WTC11 (cell line): ENCODE data around the gene CLEC2D. TPM values are rescaled to one million over a fixed set of nuclear protein-coding genes. Genes with fewer than 3 reads are reported as not detected.

Source experiments
- ATAC-seq: fragments of 200-7000 bp; cut with Tn5 transposase; 2 replicates; pipeline ENCODE4 v1.10.0; 2021; ENCODE audit warnings: mild to moderate bottlenecking, moderate library complexity
- CTCF ChIA-PET: fragments of 300-600 bp; sonication (Branson Sonifier 250); formaldehyde crosslinking; loops from one replicate; lab custom pipeline; 2021; ENCODE audit warnings: antibody characterized with exemption; lab: Charles Lee
- POLR2A ChIA-PET: fragments of 350-600 bp; sonication (Branson Sonifier 250); formaldehyde crosslinking; loops from one replicate; lab custom pipeline; 2021; ENCODE audit warnings: antibody characterized with exemption; lab: Charles Lee
- DNase-seq: peaks from one replicate; pipeline ENCODE4 v3.0.0; 2021; ENCODE audit warnings: low spot score
- H3K27ac Mint-ChIP-seq: 2 replicates; pipeline ENCODE4 v1.8.0; 2021; ENCODE audit warnings: mixed read lengths
- H3K27me3 Mint-ChIP-seq: 2 replicates; pipeline ENCODE4 v1.8.0; 2021; ENCODE audit warnings: low read depth, mild to moderate bottlenecking, moderate library complexity, mixed read lengths
- H3K36me3 Mint-ChIP-seq: 2 replicates; pipeline ENCODE4 v1.8.0; 2021; ENCODE audit warnings: mixed read lengths
- H3K4me1 Mint-ChIP-seq: 2 replicates; pipeline ENCODE4 v1.8.0; 2022; ENCODE audit warnings: mixed read lengths
- H3K4me3 Mint-ChIP-seq: 2 replicates; pipeline ENCODE4 v1.8.0; 2021; ENCODE audit warnings: mild to moderate bottlenecking, moderate library complexity, mixed read lengths
- H3K9me3 Mint-ChIP-seq: 2 replicates; pipeline ENCODE4 v1.8.0; 2021; ENCODE audit warnings: mixed read lengths
- AR ChIP-seq: fragments of 250-450 bp; sonication (Bioruptor Pico); IDR thresholded peaks from 2 replicates; pipeline ENCODE4 v1.9.0; 2021; ENCODE audit warnings: mild to moderate bottlenecking
- E2F5 ChIP-seq: sonication (generic); formaldehyde crosslinking; IDR thresholded peaks from 2 replicates; pipeline ENCODE4 v1.8.1; 2022; ENCODE audit warnings: mild to moderate bottlenecking, moderate library complexity, missing genetic modification reagents
- FOXJ3 ChIP-seq: sonication (generic); formaldehyde crosslinking; IDR thresholded peaks from 2 replicates; pipeline ENCODE4 v1.9.0; 2021; ENCODE audit warnings: missing genetic modification reagents, mild to moderate bottlenecking, borderline replicate concordance
- FOXK1 ChIP-seq: sonication (generic); formaldehyde crosslinking; IDR thresholded peaks from 2 replicates; pipeline ENCODE4 v1.8.0; 2022; ENCODE audit warnings: mild to moderate bottlenecking, moderate library complexity, missing genetic modification reagents
- FOXP1 ChIP-seq: sonication (generic); formaldehyde crosslinking; IDR thresholded peaks from 2 replicates; pipeline ENCODE4 v1.8.0; 2022; ENCODE audit warnings: missing genetic modification reagents, mild to moderate bottlenecking, moderate library complexity, borderline replicate concordance
- KAT7 ChIP-seq: sonication (generic); formaldehyde crosslinking; IDR thresholded peaks from 2 replicates; pipeline ENCODE4 v1.8.1; 2023; ENCODE audit warnings: missing genetic modification reagents, mild to moderate bottlenecking, borderline replicate concordance
- NFYB ChIP-seq: sonication (generic); formaldehyde crosslinking; conservative IDR thresholded peaks from 2 replicates; pipeline ENCODE4 v1.8.0; 2022; ENCODE audit warnings: low read depth, missing genetic modification reagents
- OVOL2 ChIP-seq: fragments of 250-450 bp; sonication (Bioruptor Pico); IDR thresholded peaks from 2 replicates; pipeline ENCODE4 v1.9.0; 2021; ENCODE audit warnings: mild to moderate bottlenecking, borderline replicate concordance
- PREB ChIP-seq: sonication (generic); formaldehyde crosslinking; IDR thresholded peaks from 2 replicates; pipeline ENCODE4 v1.8.1; 2022; ENCODE audit warnings: mild to moderate bottlenecking, missing genetic modification reagents, moderate library complexity, borderline replicate concordance
- PRRX2 ChIP-seq: fragments of 250-450 bp; sonication (Bioruptor Pico); IDR thresholded peaks from 2 replicates; pipeline ENCODE4 v1.8.0; 2021; ENCODE audit warnings: mild to moderate bottlenecking
- RORB ChIP-seq: fragments of 250-450 bp; sonication (Bioruptor Pico); IDR thresholded peaks from 2 replicates; pipeline ENCODE4 v1.9.0; 2021; ENCODE audit warnings: mild to moderate bottlenecking
- SOX15 ChIP-seq: fragments of 250-450 bp; sonication (Bioruptor Pico); IDR thresholded peaks from 2 replicates; pipeline ENCODE4 v1.9.0; 2021; ENCODE audit warnings: mild to moderate bottlenecking
- USF1 ChIP-seq: sonication (generic); formaldehyde crosslinking; IDR thresholded peaks from 2 replicates; pipeline ENCODE4 v1.8.0; 2022; ENCODE audit warnings: mild to moderate bottlenecking, missing genetic modification reagents
- USF2 ChIP-seq: sonication (generic); formaldehyde crosslinking; IDR thresholded peaks from 2 replicates; pipeline ENCODE4 v1.8.1; 2023; ENCODE audit warnings: mild to moderate bottlenecking, missing genetic modification reagents, moderate library complexity
- ZBTB21 ChIP-seq: sonication (generic); formaldehyde crosslinking; IDR thresholded peaks from 2 replicates; pipeline ENCODE4 v1.8.1; 2023; ENCODE audit warnings: mild to moderate bottlenecking, missing genetic modification reagents, borderline replicate concordance
- ZNF138 ChIP-seq: sonication (generic); formaldehyde crosslinking; conservative IDR thresholded peaks from 2 replicates; pipeline ENCODE4 v1.8.1; 2022; ENCODE audit warnings: mild to moderate bottlenecking, moderate library complexity, missing genetic modification reagents
- ZNF219 ChIP-seq: sonication (generic); formaldehyde crosslinking; IDR thresholded peaks from 2 replicates; pipeline ENCODE4 v1.8.0; 2023; ENCODE audit warnings: missing genetic modification reagents, mild to moderate bottlenecking, borderline replicate concordance
- ZNF232 ChIP-seq: sonication (generic); formaldehyde crosslinking; IDR thresholded peaks from 2 replicates; pipeline ENCODE4 v1.8.0; 2022; ENCODE audit warnings: mild to moderate bottlenecking, missing genetic modification reagents
- ZNF263 ChIP-seq: sonication (generic); formaldehyde crosslinking; IDR thresholded peaks from 2 replicates; pipeline ENCODE4 v1.8.1; 2022; ENCODE audit warnings: low read depth, mild to moderate bottlenecking, moderate library complexity, missing genetic modification reagents
- ZNF512 ChIP-seq: sonication (generic); formaldehyde crosslinking; IDR thresholded peaks from 2 replicates; pipeline ENCODE4 v1.8.1; 2022; ENCODE audit warnings: missing genetic modification reagents, borderline replicate concordance
- ZNF532 ChIP-seq: fragments of 250-450 bp; sonication (Bioruptor Pico); IDR thresholded peaks from 2 replicates; pipeline ENCODE4 v1.9.0; 2021; ENCODE audit warnings: mild to moderate bottlenecking, borderline replicate concordance
- ZNF671 ChIP-seq: fragments of 250-450 bp; sonication (Bioruptor Pico); IDR thresholded peaks from 2 replicates; pipeline ENCODE4 v1.8.0; 2021; ENCODE audit warnings: mild to moderate bottlenecking
- total RNA-seq: library from RNA; stranded (reverse); gene quantifications from 3 replicates; pipeline ENCODE4 v1.2.3, GENCODE V29; 2021

CLEC2D gene
- total RNA-seq, 1 experiment from 2014 or later, result 6.2 TPM

GRCh38 chr12:9650151-9650576 is 19.3 kb upstream of the CLEC2D start:
- POLR2A ChIA-PET, result no interaction called here
- DNase-seq (no peak), ATAC-seq (no peak)
- CTCF ChIA-PET, result no interaction called here
- Mint-ChIP-seq H3K27ac (peak overlapping the region; percentile 86), H3K4me1 (peaks cover 42% of the 10 kb centered on the region), H3K4me3 (peak overlapping the region; percentile 36), H3K27me3 (peaks cover 1% of the 10 kb centered on the region; the same call in 1 of the 2 replicates), H3K9me3 (peaks cover 6% of the 10 kb centered on the region), H3K36me3 (peaks cover 12% of the 10 kb centered on the region)
- TF ChIP-seq ZNF512 (CRISPR knock-in tag), result no peak
- no peak for TF ChIP-seq NFYB (CRISPR knock-in tag)
- TF ChIP-seq PRRX2 (CRISPR knock-in tag), result no peak
- no peak for TF ChIP-seq FOXK1 (CRISPR knock-in tag)
- no peak for TF ChIP-seq PREB (CRISPR knock-in tag)
- no peak for TF ChIP-seq ZBTB21
- TF ChIP-seq ZNF671 (CRISPR knock-in tag), result no peak
- no peak for TF ChIP-seq ZNF138 (CRISPR knock-in tag)
- no peak for TF ChIP-seq RORB (CRISPR knock-in tag)
- no peak for TF ChIP-seq ZNF219 (CRISPR knock-in tag)
- TF ChIP-seq KAT7 (CRISPR knock-in tag), result no peak
- TF ChIP-seq OVOL2 (CRISPR knock-in tag), result no peak
- no peak for TF ChIP-seq USF1 (CRISPR knock-in tag)
- TF ChIP-seq SOX15 (CRISPR knock-in tag), result no peak
- no peak for TF ChIP-seq ZNF232 (CRISPR knock-in tag)
- TF ChIP-seq ZNF532 (CRISPR knock-in tag), result no peak

- ChIA-PET CTCF (no interaction called here), POLR2A (no interaction called here)
- Mint-ChIP-seq H3K4me1 (peaks cover 42% of the 10 kb centered on the region), H3K9me3 (no peaks in the 10 kb centered on the region), H3K27me3 (no peaks in the 10 kb centered on the region), H3K36me3 (peaks cover 12% of the 10 kb centered on the region), H3K27ac (peak overlapping the region; percentile 81), H3K4me3 (no peak overlapping the region)
- DNase-seq, result no peak
- no peak for ATAC-seq
- TF ChIP-seq E2F5 (CRISPR knock-in tag), result no peak
- TF ChIP-seq AR, result no peak
- no peak for TF ChIP-seq RORB (CRISPR knock-in tag)
- TF ChIP-seq ZNF263, result no peak
- TF ChIP-seq FOXJ3 (CRISPR knock-in tag), result no peak
- no peak for TF ChIP-seq FOXP1
- TF ChIP-seq USF2 (CRISPR knock-in tag), result no peak
- TF ChIP-seq ZNF232 (CRISPR knock-in tag), result no peak
These were observed 18.2 kb upstream of the CLEC2D start for GRCh38 chr12:9651265-9651729.
